Thymus (tissue), 11 donors: ENCODE measurements around the gene DOK6. TPM values are rescaled to one million over a fixed set of nuclear protein-coding genes. Genes with fewer than 3 reads are reported as not detected.

Source experiments
- DNase-seq, 9 donors: peaks; one replicate each; pipeline ENCODE4 v3.0.0-alpha.2; 2013; ENCODE audit warnings: low spot score in 9 of 9, low read depth in 6 of 9, missing footprints in 1 of 9
- H3K27ac ChIP-seq, 2 donors: one replicate each; pipeline ENCODE4 v1.5.1; 2013; ENCODE audit warnings: control low read depth in 1 of 2, low read depth in 1 of 2, low read length in 1 of 2, mild to moderate bottlenecking in 1 of 2, moderate library complexity in 1 of 2
- H3K27me3 ChIP-seq, 2 donors: one replicate each; pipeline ENCODE4 v1.5.1; 2013; ENCODE audit warnings: low read length in 1 of 2; ENCODE audit not compliant: control insufficient read depth in 2 of 2, insufficient read depth in 1 of 2
- H3K36me3 ChIP-seq, 2 donors: one replicate each; pipeline ENCODE4 v1.5.1; 2013; ENCODE audit warnings: low read length in 1 of 2, mild to moderate bottlenecking in 1 of 2, moderate library complexity in 1 of 2; ENCODE audit not compliant: control insufficient read depth in 2 of 2, insufficient read depth in 2 of 2
- H3K4me1 ChIP-seq, 2 donors: one replicate each; pipeline ENCODE4 v1.5.1; 2013; ENCODE audit warnings: low read length in 2 of 2; ENCODE audit not compliant: control insufficient read depth in 2 of 2, insufficient read depth in 2 of 2
- H3K4me3 ChIP-seq, 2 donors: one replicate each; pipeline ENCODE4 v1.5.1; 2013; ENCODE audit warnings: low read length in 2 of 2, control low read depth in 1 of 2, mild to moderate bottlenecking in 1 of 2
- H3K9me3 ChIP-seq, 2 donors: one replicate each; pipeline ENCODE4 v1.5.1; 2013; ENCODE audit warnings: low read length in 1 of 2, mild to moderate bottlenecking in 1 of 2; ENCODE audit not compliant: control insufficient read depth in 2 of 2, insufficient read depth in 1 of 2
- WGBS: extraction: QIAGEN DNeasy Blood & Tissue Kit; methylation state at CpG from one replicate; pipeline ENCODE4 v1.1.7; 2013; 5-methylcytosine and 5-hydroxymethylcytosine counted together
- polyA plus RNA-seq: library from polyadenylated mRNA; stranded (reverse); fragments of 200-250 nt; gene quantifications from one replicate; pipeline ENCODE4 v1.2.3, GENCODE V29; 2013
- total RNA-seq: library from RNA; stranded (reverse); fragments of 120-200 nt; gene quantifications from one replicate; pipeline ENCODE4 v1.2.4, GENCODE V29; 2013
- donor health status: healthy.

The DOK6 gene
- total and polyA plus RNA-seq, 2 donors, result 0.57 to 0.75 TPM

GRCh38 chr18:69715191-69715795 lies 314.6 kb downstream of the DOK6 start:
- no peak overlapping the region for H3K27ac ChIP-seq
- H3K4me3 ChIP-seq, result no peak overlapping the region
- 78% methylated on average over 7 of the region's 7 CpGs for WGBS
- H3K9me3 ChIP-seq, result no peaks in the 10 kb centered on the region
- no peak for DNase-seq
- H3K36me3 ChIP-seq, result no peaks in the 10 kb centered on the region
- no peaks in the 10 kb centered on the region for H3K4me1 ChIP-seq
- no peaks in the 10 kb centered on the region for H3K27me3 ChIP-seq

- no peak for DNase-seq
- H3K27me3 ChIP-seq, result no peaks in the 10 kb centered on the region
- H3K36me3 ChIP-seq, result no peaks in the 10 kb centered on the region
- WGBS, result 96% methylated on average over 2 of the region's 2 CpGs
- H3K9me3 ChIP-seq, result no peaks in the 10 kb centered on the region
- H3K27ac ChIP-seq, result no peak overlapping the region
- no peak overlapping the region for H3K4me3 ChIP-seq
- H3K4me1 ChIP-seq, result no peaks in the 10 kb centered on the region
Measured at GRCh38 chr18:69717586-69717985, 316.9 kb downstream of the DOK6 start.

GRCh38 chr18:69718912-69719547 lies 318.3 kb downstream of the DOK6 start:
- H3K9me3 ChIP-seq, result no peaks in the 10 kb centered on the region
- no peaks in the 10 kb centered on the region for H3K4me1 ChIP-seq
- 92% methylated on average over 1 of the region's 1 CpG for WGBS
- H3K27ac ChIP-seq, result no peak overlapping the region
- H3K4me3 ChIP-seq, result no peak overlapping the region
- H3K36me3 ChIP-seq, result no peaks in the 10 kb centered on the region
- DNase-seq, result no peak
- H3K27me3 ChIP-seq, result no peaks in the 10 kb centered on the region

- Histone ChIP-seq H3K27me3 (no peaks in the 10 kb centered on the region), H3K4me1 (no peaks in the 10 kb centered on the region), H3K27ac (no peak overlapping the region), H3K9me3 (no peaks in the 10 kb centered on the region), H3K4me3 (no peak overlapping the region), H3K36me3 (no peaks in the 10 kb centered on the region)
- 85% methylated on average over 4 of the region's 4 CpGs for WGBS
- no peak for DNase-seq
Measured at GRCh38 chr18:69720422-69720821, 319.7 kb downstream of the DOK6 start.

GRCh38 chr18:69723434-69723833 lies 322.7 kb downstream of the DOK6 start:
- no peaks in the 10 kb centered on the region for H3K36me3 ChIP-seq
- no peaks in the 10 kb centered on the region for H3K27me3 ChIP-seq
- 85% methylated on average over 3 of the region's 3 CpGs for WGBS
- no peaks in the 10 kb centered on the region for H3K4me1 ChIP-seq
- H3K4me3 ChIP-seq, result no peak overlapping the region
- no peaks in the 10 kb centered on the region for H3K9me3 ChIP-seq
- H3K27ac ChIP-seq, result no peak overlapping the region
- no peak for DNase-seq

GRCh38 chr18:69725009-69725408 lies 324.3 kb downstream of the DOK6 start:
- H3K36me3 ChIP-seq, result no peaks in the 10 kb centered on the region
- no peak for DNase-seq
- H3K4me3 ChIP-seq, result no peak overlapping the region
- H3K27ac ChIP-seq, result no peak overlapping the region
- no peaks in the 10 kb centered on the region for H3K27me3 ChIP-seq
- H3K4me1 ChIP-seq, result no peaks in the 10 kb centered on the region
- 95% methylated on average over 8 of the region's 8 CpGs for WGBS
- no peaks in the 10 kb centered on the region for H3K9me3 ChIP-seq

- Histone ChIP-seq H3K4me3 (no peak overlapping the region), H3K36me3 (no peaks in the 10 kb centered on the region), H3K9me3 (no peaks in the 10 kb centered on the region), H3K27ac (no peak overlapping the region), H3K4me1 (no peaks in the 10 kb centered on the region), H3K27me3 (no peaks in the 10 kb centered on the region)
- no peak for DNase-seq
- WGBS, result 90% methylated on average over 12 of the region's 12 CpGs
Measured at GRCh38 chr18:69725855-69726508, 325.3 kb downstream of the DOK6 start.

GRCh38 chr18:69727912-69728572 lies 327.4 kb downstream of the DOK6 start:
- no peak for DNase-seq
- Histone ChIP-seq H3K9me3 (no peaks in the 10 kb centered on the region), H3K4me1 (no peaks in the 10 kb centered on the region), H3K4me3 (no peak overlapping the region), H3K36me3 (no peaks in the 10 kb centered on the region), H3K27me3 (no peaks in the 10 kb centered on the region), H3K27ac (no peak overlapping the region)
- WGBS, result 92% methylated on average over 5 of the region's 5 CpGs

- no peaks in the 10 kb centered on the region for H3K9me3 ChIP-seq
- WGBS, result 93% methylated on average over 1 of the region's 1 CpG
- no peak for DNase-seq
Measured at GRCh38 chr18:69730664-69731063, 330.0 kb downstream of the DOK6 start.

More at GRCh38 chr18:69730664-69731063, 330.0 kb downstream of the DOK6 start:
- Histone ChIP-seq H3K4me1 (no peaks in the 10 kb centered on the region), H3K27ac (no peak overlapping the region), H3K27me3 (no peaks in the 10 kb centered on the region), H3K36me3 (no peaks in the 10 kb centered on the region), H3K4me3 (no peak overlapping the region)
